GM12874 (cell line): ENCODE data around the gene MSMO1.

Experiments used
- CTCF ChIP-seq: IDR thresholded peaks from 2 replicates; pipeline ENCODE4 v1.5.1; 2011; ENCODE audit warnings: low read depth, mild to moderate bottlenecking, control low read depth, low read length, moderate library complexity; ENCODE audit not compliant: insufficient read depth

MSMO1 gene

GRCh38 chr4:165327211-165328100 is at the start of gene MSMO1:
TSS of gene MSMO1 (plus strand) at chr4:165327669. CDS start at chr4:165333371, 5,702 bp downstream.
- TF ChIP-seq CTCF = no peak

DNA sequence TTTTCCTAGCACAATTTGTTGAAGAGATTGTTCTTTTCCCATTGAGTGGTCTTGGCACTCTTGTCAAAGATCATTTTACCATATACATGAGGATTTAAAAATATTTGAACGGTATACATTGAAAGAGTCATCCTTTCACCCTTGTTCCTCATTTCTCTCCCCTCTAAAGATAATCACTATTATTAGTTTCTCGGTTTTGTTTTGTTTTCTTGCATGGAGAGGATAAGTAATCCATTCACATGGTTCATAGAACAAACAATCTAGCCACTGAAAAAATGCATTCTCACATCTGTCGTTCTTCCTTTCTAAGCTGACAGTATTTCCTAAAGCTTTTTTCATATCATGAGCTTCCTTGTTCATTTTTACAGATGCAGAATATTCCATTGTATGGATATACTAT is 39.2 kb upstream of the MSMO1 start:
- no peak for TF ChIP-seq CTCF

DNA sequence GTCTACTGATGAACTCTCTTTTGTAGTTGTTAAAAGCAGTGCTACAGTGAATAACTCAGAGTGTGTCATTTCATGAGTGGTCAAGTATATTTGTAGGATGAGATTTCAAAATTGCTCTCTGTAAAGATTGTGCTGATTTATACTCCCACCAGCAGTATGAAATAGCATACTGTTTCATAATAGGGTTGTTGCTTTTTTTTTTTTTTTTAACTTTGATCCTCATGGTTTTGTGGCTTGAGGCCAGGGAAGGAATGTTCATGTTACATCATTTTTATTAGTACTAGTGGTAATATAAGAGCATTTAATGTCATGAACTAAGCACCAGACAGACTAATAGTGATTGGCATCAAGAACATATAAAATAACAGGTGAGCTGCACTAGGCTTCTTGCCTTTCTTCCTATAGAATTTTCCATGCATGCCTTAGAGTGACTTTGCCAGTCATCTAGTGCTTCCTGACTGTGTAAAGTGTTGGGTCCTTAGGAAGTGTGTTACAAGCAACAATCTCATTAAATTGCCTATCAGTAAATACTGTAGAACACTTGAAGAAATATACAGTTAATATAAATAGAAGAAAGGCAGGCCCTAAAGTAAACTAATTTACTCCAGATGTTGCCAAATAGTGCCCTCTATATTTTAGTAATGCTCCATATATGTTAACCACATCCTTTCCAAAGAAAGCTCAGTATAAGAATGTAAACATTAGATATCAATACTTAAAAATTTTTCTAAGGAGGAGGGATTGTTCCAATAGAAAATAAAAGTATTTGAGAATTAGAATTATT is 38.6 kb upstream of the MSMO1 start:
- no peak for TF ChIP-seq CTCF

- TF ChIP-seq CTCF = no peak
Observed at GRCh38 chr4:165289423-165289785, 38.1 kb upstream of the MSMO1 start.

DNA sequence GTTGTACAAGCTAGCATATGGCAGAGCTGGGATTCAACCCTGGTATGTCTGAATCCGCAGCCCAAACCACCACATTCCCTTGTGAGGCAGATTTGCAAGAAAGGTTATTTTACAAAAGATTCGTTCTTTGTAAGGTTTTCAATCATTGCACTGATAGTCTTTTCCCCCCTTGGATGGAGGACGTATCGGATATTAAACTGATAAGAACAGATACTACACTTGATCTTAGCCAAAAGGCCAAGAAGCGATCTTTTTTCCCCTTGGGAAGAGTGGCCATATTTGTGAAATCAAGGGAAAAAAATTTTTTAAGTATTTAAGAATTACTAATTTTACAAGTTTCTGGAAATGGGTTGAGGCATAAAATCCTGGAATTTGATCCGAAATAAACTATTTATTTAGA is 34.4 kb upstream of the MSMO1 start:
- no peak for TF ChIP-seq CTCF

- no peak for TF ChIP-seq CTCF
Observed at GRCh38 chr4:165293927-165294649, 33.4 kb upstream of the MSMO1 start.

DNA sequence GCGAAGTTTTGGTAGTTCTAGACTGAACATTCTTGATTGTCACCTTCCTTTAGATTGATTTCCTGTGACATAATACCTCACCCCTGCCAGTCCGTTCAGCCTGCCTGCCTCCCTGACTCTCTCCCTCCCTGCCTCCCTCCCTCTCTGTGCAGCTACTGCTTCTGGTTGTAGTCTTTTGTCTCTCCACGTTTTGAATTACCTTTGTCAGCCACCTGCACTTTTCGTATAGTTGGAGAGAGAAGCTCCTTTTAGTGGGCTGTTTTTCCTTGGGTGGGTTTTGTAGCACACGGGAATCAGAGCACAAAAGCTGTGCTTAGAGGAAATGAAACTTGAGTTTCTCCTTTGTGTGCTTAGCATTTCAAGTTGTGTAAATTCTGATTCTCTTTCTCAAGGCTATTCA is 32.6 kb upstream of the MSMO1 start:
- no peak for TF ChIP-seq CTCF
